Measurements from ENCODE around the gene LILRB5.
A peak's percentile ranks its signal among the peaks of the same experiment; 100 is the strongest.
"Not testable (repeated sequence)": the region's sequence is repeated elsewhere in the genome, so short reads cannot be mapped to it uniquely, and the experiment has no call there.

Gene LILRB5

GRCh38 chr19:54257116-54257480 lies at the start of gene LILRB5:
Gene LILRB5 (minus strand): TSS chr19:54257273. CDS start chr19:54257193, 80 bp downstream.
- DNase-seq, result no peak

DNA sequence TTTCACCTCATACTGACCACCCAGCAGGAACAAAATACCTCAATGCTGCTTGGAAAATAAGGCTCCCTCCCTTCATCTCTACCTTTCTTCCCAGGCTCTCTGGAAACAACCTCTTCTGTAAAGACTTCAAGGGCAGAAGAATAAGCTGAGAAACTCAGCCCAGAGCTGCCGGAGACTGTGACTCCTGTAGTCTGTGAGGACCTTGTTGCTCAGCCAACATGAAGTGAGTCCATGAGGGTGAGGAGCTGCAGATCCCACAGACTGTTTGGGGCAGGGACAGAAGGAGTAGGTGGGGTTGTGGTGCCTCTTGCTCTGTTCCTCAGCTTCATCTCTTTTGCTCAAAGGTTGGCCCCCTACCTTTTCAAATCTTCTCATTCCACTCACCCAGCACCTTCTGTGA lies 48.1 kb upstream of the LILRB5 start:
- no peak for DNase-seq

GRCh38 chr19:54302257-54302656 lies 45.2 kb upstream of the LILRB5 start:
- DNase-seq, result no peak

DNA sequence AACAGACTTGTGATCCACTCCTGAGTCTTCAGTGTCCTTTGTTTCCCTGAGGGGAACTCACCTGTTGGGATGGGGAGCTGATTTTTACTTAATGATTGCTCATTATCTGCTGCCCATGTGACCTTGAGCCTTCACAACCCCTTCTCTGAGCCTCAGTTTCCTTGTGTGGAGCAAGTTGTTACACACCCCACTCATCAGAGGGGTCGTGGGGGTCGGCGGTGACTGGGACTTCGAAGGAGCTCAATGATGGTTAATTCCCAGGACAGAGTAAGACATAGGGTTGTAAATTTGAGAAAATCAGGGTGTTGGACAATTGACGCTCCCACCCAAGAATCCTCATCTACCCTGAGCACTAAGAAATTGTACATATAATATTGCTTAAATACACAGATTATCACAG lies 42.4 kb upstream of the LILRB5 start:
- no peak for DNase-seq

DNA sequence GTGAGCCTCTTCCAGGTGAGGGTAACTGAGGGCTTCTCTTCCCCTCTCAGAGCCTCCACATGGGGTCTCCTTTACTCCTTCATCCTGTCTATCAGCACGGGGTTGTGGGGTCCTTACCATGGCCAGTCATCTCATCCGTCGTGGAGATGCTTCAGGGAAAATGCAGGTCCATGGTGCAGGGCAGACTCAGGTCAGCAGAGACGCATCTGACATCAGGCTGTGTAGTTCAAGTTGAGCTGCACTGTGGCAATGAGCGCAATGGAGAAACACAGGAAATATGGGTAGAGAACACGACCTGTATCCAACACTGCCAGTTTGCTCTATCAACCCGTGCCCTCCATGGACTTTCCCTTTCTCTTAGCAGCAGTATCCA lies 42.0 kb upstream of the LILRB5 start:
- no peak for DNase-seq

DNA sequence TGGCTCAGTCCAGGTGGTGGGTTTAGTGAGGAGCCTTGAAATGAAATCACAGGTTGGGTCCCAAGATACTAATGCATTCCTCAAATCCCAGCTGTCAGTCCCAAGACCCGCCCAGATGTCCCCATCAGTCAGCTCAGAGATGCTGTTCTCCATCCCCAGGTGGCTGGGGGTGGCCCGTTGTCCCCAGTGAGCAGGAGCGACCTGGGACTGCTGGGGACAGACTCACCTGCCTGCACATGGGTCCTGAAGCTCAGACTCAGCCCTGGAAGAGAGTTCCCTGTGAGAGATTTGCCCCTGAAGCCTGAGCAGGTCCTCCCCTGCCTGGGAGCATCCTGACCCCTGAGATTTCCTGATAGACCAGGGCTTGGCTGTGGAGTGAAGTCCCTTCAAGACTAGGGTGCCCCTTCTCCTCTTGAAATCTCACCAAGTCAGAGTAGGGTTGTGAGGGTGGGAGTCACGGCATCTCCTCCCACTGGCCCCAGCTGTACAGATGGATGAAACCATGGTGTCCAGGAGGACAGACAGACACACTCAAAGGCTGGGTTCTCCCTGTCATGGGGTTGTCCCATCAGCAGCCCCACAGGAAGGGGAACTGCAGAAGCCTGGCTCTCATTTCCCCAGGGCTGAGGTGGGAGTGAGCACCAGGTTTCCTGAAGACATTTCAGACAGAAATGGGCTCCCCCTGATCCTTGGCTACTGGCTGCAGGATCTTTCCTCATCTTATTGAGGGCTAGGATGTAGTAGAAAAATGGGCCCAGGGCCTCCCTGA lies 41.5 kb upstream of the LILRB5 start:
- no peak for DNase-seq

DNA sequence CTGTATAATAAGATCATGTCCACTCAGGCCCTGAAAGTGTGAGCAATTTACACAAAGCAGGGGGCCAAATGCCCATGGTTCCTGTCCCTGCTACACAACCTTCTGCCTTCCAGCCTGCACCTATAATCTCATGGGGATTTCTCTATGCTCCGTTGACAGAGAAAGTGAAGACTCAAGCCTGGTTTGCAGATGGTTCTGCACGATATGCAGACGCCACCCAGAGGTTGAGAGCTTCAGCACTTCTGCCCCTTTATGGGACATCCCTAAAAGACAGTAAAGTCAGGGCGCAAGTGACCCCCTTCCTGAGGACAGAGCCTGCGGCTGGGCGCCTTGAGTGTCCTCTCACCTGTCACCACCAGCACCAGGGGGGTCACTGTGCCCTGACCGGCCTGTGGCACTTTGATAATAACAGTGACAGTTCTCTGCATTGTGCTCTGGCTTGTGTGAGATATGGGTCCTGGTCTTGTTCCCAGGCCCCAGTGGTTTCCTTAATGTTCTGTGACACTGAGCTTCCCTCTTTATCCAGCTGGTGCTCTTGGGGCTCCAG lies 40.8 kb upstream of the LILRB5 start:
- no peak for DNase-seq

GRCh38 chr19:54294539-54294938 lies 37.5 kb upstream of the LILRB5 start:
- DNase-seq, result no peak

GRCh38 chr19:54289160-54289559 lies 32.1 kb upstream of the LILRB5 start:
- not testable (repeated sequence) for DNase-seq

DNA sequence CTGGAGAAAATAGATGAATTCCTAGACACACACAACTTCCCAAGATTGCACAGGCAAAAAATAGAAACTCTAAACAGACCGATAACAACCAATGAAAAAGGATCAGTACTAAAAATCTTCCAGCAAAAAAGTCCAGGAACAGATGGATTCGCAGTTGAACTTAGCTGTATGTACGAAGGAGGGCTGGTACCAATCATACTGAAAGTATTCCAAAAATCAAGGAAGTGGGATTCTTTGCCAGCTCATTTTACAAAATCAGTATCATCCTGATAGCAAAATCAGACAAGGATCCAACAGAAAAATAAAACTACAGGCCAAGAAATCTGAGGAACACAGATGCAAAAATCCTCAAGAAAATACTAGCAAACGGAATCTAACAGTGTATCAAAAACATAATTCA lies 30.4 kb upstream of the LILRB5 start:
- DNase-seq, result no peak

DNA sequence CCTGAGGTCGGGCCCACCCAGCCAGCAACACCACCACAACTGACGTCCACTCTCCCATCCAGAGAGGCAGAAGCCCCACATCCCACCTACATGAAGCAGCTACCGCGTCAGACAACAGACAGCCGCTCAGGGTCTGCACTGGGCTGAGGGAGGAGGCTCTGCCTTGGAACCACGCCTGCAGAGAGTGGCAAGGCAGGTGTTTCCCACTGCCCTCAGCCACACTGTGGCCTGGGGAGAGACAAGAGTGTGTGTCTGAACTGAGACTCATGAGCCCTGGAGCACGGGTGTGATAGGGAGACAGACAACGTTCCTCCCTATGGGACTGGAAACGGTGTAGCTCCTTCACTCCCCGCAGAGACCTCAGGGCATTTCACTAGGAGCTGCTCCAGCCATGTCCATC lies 29.2 kb upstream of the LILRB5 start:
- DNase-seq, result not testable (repeated sequence)

- peak; percentile 61 for DNase-seq
These were observed 28.5 kb upstream of the LILRB5 start for GRCh38 chr19:54285427-54286056.

GRCh38 chr19:54282686-54283470 lies 25.8 kb upstream of the LILRB5 start:
- peak; percentile 39 for DNase-seq

DNA sequence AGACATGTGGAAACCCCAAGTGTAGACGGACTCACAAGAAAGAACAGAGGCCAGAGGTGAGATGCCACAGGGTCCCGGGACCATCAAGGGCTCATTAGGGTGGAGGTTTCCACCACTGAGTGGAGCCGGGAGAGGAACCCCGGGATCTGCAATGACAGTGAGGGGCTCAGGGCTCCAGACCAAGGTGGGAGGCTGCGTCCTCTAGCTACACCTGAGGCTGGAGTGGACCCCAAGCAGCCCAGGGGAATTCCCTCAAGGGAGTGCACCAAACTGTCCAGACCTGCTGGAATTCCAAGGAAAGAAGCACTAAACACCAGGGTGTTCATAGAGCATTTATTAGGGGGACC lies 24.6 kb upstream of the LILRB5 start:
- not testable (repeated sequence) for DNase-seq

DNA sequence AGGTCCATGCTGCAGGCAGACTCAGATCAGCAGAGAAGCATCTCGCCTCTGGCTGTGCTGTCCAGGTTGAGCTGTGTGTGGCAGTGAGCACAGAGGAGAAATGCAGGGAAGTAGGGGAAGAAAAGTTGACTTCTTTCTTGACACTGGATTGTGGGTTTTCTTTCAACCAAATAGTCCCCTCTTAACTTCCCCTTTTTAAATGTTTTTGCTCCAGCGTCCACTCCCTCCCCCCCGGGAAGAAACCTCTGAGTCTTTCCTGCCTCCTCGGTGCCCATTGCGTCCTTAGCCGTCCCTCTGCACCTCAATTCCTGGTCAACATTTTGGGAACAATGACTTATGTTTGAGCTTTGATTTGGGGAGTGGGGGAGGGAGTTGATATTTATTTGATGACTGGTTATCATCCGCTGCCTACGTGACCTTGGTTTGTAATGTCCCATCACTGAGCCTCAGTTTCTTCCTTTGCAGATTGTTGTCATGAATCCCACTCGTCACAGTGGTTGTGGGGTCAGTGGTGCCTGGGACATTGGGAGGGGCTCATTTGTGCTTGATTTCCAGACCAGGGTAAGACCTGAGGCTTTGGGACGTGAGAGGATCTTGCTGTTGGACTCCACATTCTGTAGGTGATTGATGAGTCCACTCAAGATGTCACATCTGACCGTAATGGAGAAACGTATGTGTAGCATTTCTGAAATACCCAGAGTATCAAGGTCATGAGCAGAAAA lies 24.1 kb upstream of the LILRB5 start, which contains the start of gene LILRB2:
Gene LILRB2, minus strand, starts transcription at position 104 of the 722 bp plus-strand sequence. CDS start 614 bp downstream, outside the sequence.
- no peak for DNase-seq

DNA sequence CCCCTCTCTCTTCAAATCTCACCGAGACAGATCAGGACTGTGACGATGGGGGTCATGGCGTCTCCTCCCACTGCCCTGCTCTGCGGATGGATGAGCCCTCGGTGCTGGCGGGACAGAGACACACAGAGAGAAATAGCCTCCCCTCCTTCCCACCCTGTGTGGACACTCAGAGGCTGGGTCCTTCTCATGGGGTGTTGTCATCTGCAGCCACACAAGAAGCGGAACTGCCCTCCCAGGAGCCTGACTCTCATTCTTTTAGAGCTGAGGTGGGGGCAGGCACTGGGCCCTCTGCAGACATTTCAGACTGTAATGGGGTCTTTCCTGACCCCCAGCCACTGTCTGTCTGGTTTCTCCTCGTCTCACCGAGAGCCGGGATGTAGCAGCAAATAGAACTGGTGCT lies 23.4 kb upstream of the LILRB5 start:
- peak; percentile 47 for DNase-seq

DNA sequence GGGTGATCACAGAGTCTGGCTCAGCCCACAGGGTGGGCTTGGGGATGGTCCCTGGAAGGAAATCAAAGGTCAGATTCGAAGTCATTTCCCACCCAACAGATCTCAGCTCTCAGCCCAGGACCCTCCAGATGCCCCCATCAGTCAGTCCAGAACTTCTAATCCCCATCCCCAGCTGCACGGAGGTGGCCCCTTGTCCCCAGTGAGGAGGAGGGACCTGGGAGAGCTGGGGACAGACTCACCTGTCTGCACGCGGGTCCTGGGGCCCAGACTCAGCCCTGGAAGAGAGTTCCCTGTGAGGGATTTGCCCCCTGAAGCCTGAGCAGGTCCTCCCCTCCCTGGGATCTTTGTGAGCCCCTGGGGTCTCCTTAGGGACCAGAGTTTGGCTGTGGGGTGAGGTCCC lies 23.0 kb upstream of the LILRB5 start:
- not testable (repeated sequence) for DNase-seq

- DNase-seq, result no peak
These were observed 22.4 kb upstream of the LILRB5 start for GRCh38 chr19:54279406-54279962.

DNA sequence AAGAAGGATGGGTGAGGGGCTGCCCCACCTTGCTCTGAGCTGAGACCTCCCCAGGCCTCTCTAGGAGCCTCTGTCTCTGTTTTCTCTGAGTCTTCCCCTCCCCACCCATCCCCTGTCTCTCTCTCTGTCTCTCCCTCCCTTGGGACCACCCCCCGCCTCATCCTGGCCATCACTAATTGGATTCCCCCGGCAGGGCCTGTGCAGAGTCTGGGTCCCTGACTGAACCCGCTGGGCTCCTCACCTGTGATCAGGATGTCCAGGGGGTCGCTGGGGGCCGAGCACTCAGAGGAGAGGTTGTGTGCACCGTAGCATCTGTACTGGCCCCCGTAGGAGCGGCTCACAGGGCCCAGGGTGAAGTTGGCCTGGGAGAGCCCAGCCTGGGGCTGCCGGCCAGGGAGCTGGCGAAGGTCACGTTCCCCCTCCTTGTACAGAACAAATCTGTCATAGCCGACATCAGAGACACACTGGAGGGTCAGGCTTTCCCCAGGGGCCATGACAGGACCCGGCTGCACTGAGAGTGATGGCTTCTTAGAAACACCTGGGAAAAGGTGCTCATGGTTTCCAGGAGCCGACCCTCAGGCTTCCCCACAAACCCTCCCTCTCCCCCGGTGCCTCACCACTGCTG lies 21.6 kb upstream of the LILRB5 start:
- DNase-seq, result not testable (repeated sequence)

GRCh38 chr19:54278056-54278455 lies 21.0 kb upstream of the LILRB5 start:
- not testable (repeated sequence) for DNase-seq

- not testable (repeated sequence) for DNase-seq
These were observed 20.1 kb upstream of the LILRB5 start for GRCh38 chr19:54277111-54277615.

DNA sequence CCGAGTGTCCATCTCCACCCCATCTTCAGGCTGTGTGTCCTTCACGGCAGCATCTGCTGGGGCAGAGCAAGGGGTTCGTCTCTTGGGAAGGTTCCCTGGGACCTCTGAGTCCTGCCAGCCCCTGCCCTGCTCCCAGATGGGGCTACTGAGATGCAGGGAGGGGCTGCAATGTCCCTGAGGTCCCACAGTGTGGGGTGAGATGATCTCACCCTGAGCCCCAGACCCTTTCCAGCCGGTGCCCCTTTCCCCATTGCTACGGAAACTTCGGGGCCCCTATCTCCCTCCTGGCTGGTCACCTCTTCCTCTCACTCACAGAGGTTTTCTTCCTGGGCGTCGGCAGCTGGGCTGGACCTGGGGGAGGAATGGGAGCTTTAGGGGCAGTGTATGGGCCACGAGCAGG lies 18.9 kb upstream of the LILRB5 start:
- no peak for DNase-seq

Measured in CD4-positive, alpha-beta T cell treated with Interferon gamma for 1 hour (primary cell).